H9 (cell line): ENCODE results near the gene NOS1AP. TPM values are rescaled to one million over a fixed set of nuclear protein-coding genes. Genes with fewer than 3 reads are reported as not detected.

Source experiments
- DNase-seq: peaks from one replicate; pipeline ENCODE4 v3.0.0-alpha.2; 2017
- H2AFZ ChIP-seq: one replicate; pipeline ENCODE4 v1.6.1; 2013; ENCODE audit warnings: mild to moderate bottlenecking, low read length, control low read depth, moderate library complexity
- H2AK5ac ChIP-seq: 2 replicates; pipeline ENCODE4 v1.6.1; 2013; ENCODE audit warnings: low read length, control low read depth, mixed read lengths; ENCODE audit not compliant: insufficient read length
- H2BK120ac ChIP-seq: one replicate; pipeline ENCODE4 v1.6.1; 2013; ENCODE audit warnings: low read depth, mild to moderate bottlenecking, low read length, control low read depth, inconsistent platforms; ENCODE audit not compliant: poor library complexity, severe bottlenecking
- H2BK12ac ChIP-seq: 2 replicates; pipeline ENCODE4 v1.6.1; 2013; ENCODE audit warnings: low read length, control low read depth, mixed read lengths, low read depth; ENCODE audit not compliant: insufficient read length
- H2BK15ac ChIP-seq: 2 replicates; pipeline ENCODE4 v1.6.1; 2013; ENCODE audit warnings: low read depth, low read length, control low read depth
- H2BK20ac ChIP-seq: one replicate; pipeline ENCODE4 v1.6.1; 2013; ENCODE audit warnings: low read depth, mild to moderate bottlenecking, low read length, control low read depth, inconsistent platforms; ENCODE audit not compliant: poor library complexity, severe bottlenecking
- H2BK5ac ChIP-seq: 2 replicates; pipeline ENCODE4 v1.6.1; 2013; ENCODE audit warnings: low read length, control low read depth, mixed read lengths; ENCODE audit not compliant: insufficient read length
- H3K14ac ChIP-seq: 2 replicates; pipeline ENCODE4 v1.6.1; 2013; ENCODE audit warnings: low read length, control low read depth; ENCODE audit not compliant: insufficient read depth
- H3K18ac ChIP-seq: 2 replicates; pipeline ENCODE4 v1.6.1; 2013; ENCODE audit warnings: low read depth, mild to moderate bottlenecking, mixed read lengths, low read length, control low read depth; ENCODE audit not compliant: insufficient read length
- H3K23ac ChIP-seq: 2 replicates; pipeline ENCODE4 v1.6.1; 2013; ENCODE audit warnings: low read length, control low read depth, mixed read lengths, low read depth; ENCODE audit not compliant: insufficient read length
- H3K23me2 ChIP-seq: 2 replicates; pipeline ENCODE4 v1.6.1; 2013; ENCODE audit warnings: low read depth, mild to moderate bottlenecking, mixed read lengths, low read length, control low read depth; ENCODE audit not compliant: insufficient read length, poor library complexity, severe bottlenecking
- H3K27ac ChIP-seq: 2 replicates; pipeline ENCODE4 v1.5.1; 2013; ENCODE audit warnings: low read length, control low read depth, mixed read lengths, low read depth; ENCODE audit not compliant: insufficient read length
- H3K27me3 ChIP-seq: 2 replicates; pipeline ENCODE4 v1.6.1; 2013; ENCODE audit warnings: low read length, control low read depth, inconsistent platforms; ENCODE audit not compliant: insufficient read depth
- H3K4ac ChIP-seq: 2 replicates; pipeline ENCODE4 v1.6.1; 2013; ENCODE audit warnings: low read depth, mild to moderate bottlenecking, control low read depth, inconsistent platforms, low read length, moderate library complexity
- H3K4me1 ChIP-seq: 2 replicates; pipeline ENCODE4 v1.6.1; 2013; ENCODE audit warnings: low read length, control low read depth, inconsistent platforms; ENCODE audit not compliant: insufficient read depth
- H3K4me2 ChIP-seq: 2 replicates; pipeline ENCODE4 v1.6.1; 2013; ENCODE audit warnings: low read length, control low read depth, mixed read lengths; ENCODE audit not compliant: insufficient read length, insufficient read depth
- H3K56ac ChIP-seq: 2 replicates; pipeline ENCODE4 v1.6.1; 2013; ENCODE audit warnings: low read depth, mild to moderate bottlenecking, mixed read lengths, low read length, control low read depth; ENCODE audit not compliant: insufficient read length
- H3K79me1 ChIP-seq: 2 replicates; pipeline ENCODE4 v1.6.1; 2013; ENCODE audit warnings: low read depth, mild to moderate bottlenecking, moderate library complexity, low read length, control low read depth, inconsistent platforms; ENCODE audit not compliant: insufficient read depth, poor library complexity, severe bottlenecking
- H3K79me2 ChIP-seq: 2 replicates; pipeline ENCODE4 v1.6.1; 2013; ENCODE audit warnings: low read length, control low read depth, inconsistent platforms; ENCODE audit not compliant: insufficient read depth
- H3K9ac ChIP-seq: 2 replicates; pipeline ENCODE4 v1.6.1; 2013; ENCODE audit warnings: low read length, control low read depth, mixed read lengths; ENCODE audit not compliant: insufficient read length; ENCODE audit errors: extremely low read depth
- H3K9me3 ChIP-seq: one replicate; pipeline ENCODE4 v1.6.1; 2013; ENCODE audit warnings: low read depth, low read length, inconsistent platforms; ENCODE audit not compliant: control insufficient read depth
- H3T11ph ChIP-seq: one replicate; pipeline ENCODE4 v1.6.1; 2013; ENCODE audit warnings: mild to moderate bottlenecking, low read length, control low read depth, inconsistent platforms
- H4K20me1 ChIP-seq: one replicate; pipeline ENCODE4 v1.6.1; 2013; ENCODE audit not compliant: control insufficient read depth, insufficient read length, insufficient read depth
- H4K5ac ChIP-seq: 2 replicates; pipeline ENCODE4 v1.6.1; 2013; ENCODE audit warnings: low read depth, mild to moderate bottlenecking, mixed read lengths, low read length, control low read depth; ENCODE audit not compliant: insufficient read length
- H4K8ac ChIP-seq: replicated peaks from 2 replicates; pipeline ENCODE4 v1.6.1; 2013; ENCODE audit warnings: low read length, control low read depth, mixed read lengths, low read depth; ENCODE audit not compliant: insufficient read length
- H4K91ac ChIP-seq: 2 replicates; pipeline ENCODE4 v1.6.1; 2013; ENCODE audit warnings: low read depth, mild to moderate bottlenecking, moderate library complexity, mixed read lengths, low read length, control low read depth; ENCODE audit not compliant: insufficient read length
- H3K27ac Mint-ChIP-seq, 3 experiments: 2 replicates in 2 of 3; 3 replicates in 1 of 3; pipeline ENCODE4 v1.8.0; 2020 to 2021; ENCODE audit warnings: mixed read lengths in 3 of 3, mild to moderate bottlenecking in 1 of 3, moderate library complexity in 1 of 3
- H3K27me3 Mint-ChIP-seq: 2 replicates; pipeline ENCODE4 v1.8.0; 2021; ENCODE audit warnings: low read depth, mild to moderate bottlenecking, moderate library complexity, mixed read lengths
- H3K36me3 Mint-ChIP-seq, 3 experiments: 2 replicates in 2 of 3; 3 replicates in 1 of 3; pipeline ENCODE4 v1.8.0; 2020 to 2021; ENCODE audit warnings: low read depth in 3 of 3, mixed read lengths in 3 of 3; ENCODE audit not compliant: insufficient read depth in 1 of 3
- H3K4me1 Mint-ChIP-seq, 2 experiments: 2 replicates each; pipeline ENCODE4 v1.8.0; 2020; ENCODE audit warnings: mixed read lengths in 2 of 2
- H3K4me3 Mint-ChIP-seq, 2 experiments: 2 replicates in 1 of 2; 3 replicates in 1 of 2; pipeline ENCODE4 v1.8.0; 2020 to 2021; ENCODE audit warnings: mild to moderate bottlenecking in 2 of 2, mixed read lengths in 2 of 2, moderate library complexity in 1 of 2
- H3K9me3 Mint-ChIP-seq, 2 experiments: 2 replicates in 1 of 2; 3 replicates in 1 of 2; pipeline ENCODE4 v1.8.0; 2020; ENCODE audit warnings: mild to moderate bottlenecking in 2 of 2, mixed read lengths in 2 of 2, moderate library complexity in 1 of 2
- WGBS: extraction: QIAGEN DNeasy Blood & Tissue Kit; methylation state at CpG from one replicate; pipeline ENCODE4 v1.1.7; 2013; ENCODE audit warnings: missing lambda C conversion rate, low lambda C conversion rate, mixed read lengths; ENCODE audit not compliant: insufficient read length; ENCODE audit errors: extremely low coverage; 5-methylcytosine and 5-hydroxymethylcytosine counted together
- total RNA-seq: library from RNA; stranded (reverse); gene quantifications from 2 replicates; pipeline ENCODE4 v1.2.1, GENCODE V29; 2021
- TF ChIP-seq, protein P1 (sequence below): fragments of 200-600 bp; sonication (generic); conservative IDR thresholded peaks from 3 replicates; pipeline ENCODE4 v1.8.0; 2021; ENCODE audit warnings: antibody characterized with exemption, mild to moderate bottlenecking

The NOS1AP gene
- total RNA-seq, 1 experiment from 2014 or later: 8.4 TPM

DNA sequence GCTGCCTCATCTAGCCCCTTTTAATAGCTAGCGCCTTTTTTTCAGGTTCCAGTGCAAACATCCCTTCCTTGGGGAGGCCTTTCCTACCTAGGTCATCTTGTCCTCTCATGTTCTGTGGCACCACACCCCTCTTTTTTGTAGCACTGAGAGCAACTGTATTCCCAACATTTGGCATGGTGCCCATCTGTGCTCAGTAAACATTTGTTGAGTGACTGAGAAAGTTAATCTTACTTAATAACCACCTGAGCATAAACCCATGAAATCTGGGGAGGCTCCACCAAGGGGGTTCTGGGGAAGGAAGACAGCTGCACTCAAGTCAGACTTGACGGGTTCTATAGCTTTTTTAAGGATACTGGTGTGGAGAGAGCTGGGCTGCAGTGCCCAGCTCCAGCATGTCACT is 90.0 kb downstream of the NOS1AP start:
- H3K27me3 Mint-ChIP-seq: no peaks in the 10 kb centered on the region
- H3K4me3 Mint-ChIP-seq: no peak overlapping the region
- no peak overlapping the region for H4K91ac ChIP-seq
- no peak overlapping the region for H2BK12ac ChIP-seq
- no peak overlapping the region for H3K14ac ChIP-seq
- no peaks in the 10 kb centered on the region for H3K9me3 ChIP-seq
- H2BK120ac ChIP-seq: no peak overlapping the region
- H2BK15ac ChIP-seq: no peak overlapping the region
- H4K5ac ChIP-seq: no peak overlapping the region
- no peak overlapping the region for H3K9ac ChIP-seq
- H4K8ac ChIP-seq: no peak overlapping the region
- peaks cover 0 to 3% of the 10 kb centered on the region in 2 experiments; a peak in 3 of 5 replicates for H3K9me3 Mint-ChIP-seq
- TF ChIP-seq, protein P1, sequence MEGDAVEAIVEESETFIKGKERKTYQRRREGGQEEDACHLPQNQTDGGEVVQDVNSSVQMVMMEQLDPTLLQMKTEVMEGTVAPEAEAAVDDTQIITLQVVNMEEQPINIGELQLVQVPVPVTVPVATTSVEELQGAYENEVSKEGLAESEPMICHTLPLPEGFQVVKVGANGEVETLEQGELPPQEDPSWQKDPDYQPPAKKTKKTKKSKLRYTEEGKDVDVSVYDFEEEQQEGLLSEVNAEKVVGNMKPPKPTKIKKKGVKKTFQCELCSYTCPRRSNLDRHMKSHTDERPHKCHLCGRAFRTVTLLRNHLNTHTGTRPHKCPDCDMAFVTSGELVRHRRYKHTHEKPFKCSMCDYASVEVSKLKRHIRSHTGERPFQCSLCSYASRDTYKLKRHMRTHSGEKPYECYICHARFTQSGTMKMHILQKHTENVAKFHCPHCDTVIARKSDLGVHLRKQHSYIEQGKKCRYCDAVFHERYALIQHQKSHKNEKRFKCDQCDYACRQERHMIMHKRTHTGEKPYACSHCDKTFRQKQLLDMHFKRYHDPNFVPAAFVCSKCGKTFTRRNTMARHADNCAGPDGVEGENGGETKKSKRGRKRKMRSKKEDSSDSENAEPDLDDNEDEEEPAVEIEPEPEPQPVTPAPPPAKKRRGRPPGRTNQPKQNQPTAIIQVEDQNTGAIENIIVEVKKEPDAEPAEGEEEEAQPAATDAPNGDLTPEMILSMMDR: no peak
- no peaks in the 10 kb centered on the region for H4K20me1 ChIP-seq
- no peak overlapping the region for H3K4ac ChIP-seq
- H2AK5ac ChIP-seq: no peak overlapping the region
- no peaks in the 10 kb centered on the region for H3K23me2 ChIP-seq
- no peaks in the 10 kb centered on the region; the same call in 1 of the 2 replicates for H3K79me2 ChIP-seq
- no peak overlapping the region for H3K4me2 ChIP-seq
- no peak overlapping the region for H2AFZ ChIP-seq
- DNase-seq: no peak
- no peak overlapping the region for H3K18ac ChIP-seq
- H3K27ac ChIP-seq: no peak overlapping the region
- WGBS: no CpG with 5 or more reads among the region's 2 CpGs
- H3K4me1 ChIP-seq: no peaks in the 10 kb centered on the region
- peaks cover 8 to 13% of the 10 kb centered on the region in 2 experiments for H3K4me1 Mint-ChIP-seq
- H3K27me3 ChIP-seq: no peaks in the 10 kb centered on the region
- H3K56ac ChIP-seq: no peak overlapping the region
- no peak overlapping the region for H3K23ac ChIP-seq
- no peak overlapping the region for H3K27ac Mint-ChIP-seq
- H3K79me1 ChIP-seq: no peaks in the 10 kb centered on the region
- no peak overlapping the region for H3T11ph ChIP-seq
- H2BK5ac ChIP-seq: no peak overlapping the region
- H2BK20ac ChIP-seq: no peak overlapping the region
- H3K36me3 Mint-ChIP-seq: peaks cover 0 to 12% (median 2%) of the 10 kb centered on the region in 3 experiments; a peak in 4 of 7 replicates
